AG09319 (cell line): ENCODE results near the gene STARD3.
"Not testable (repeated sequence)": the region's sequence is repeated elsewhere in the genome, so short reads cannot be mapped to it uniquely, and the experiment has no call there.

Experiments used
- DNase-seq: peaks from one replicate; pipeline ENCODE4 v3.0.0-alpha.2; 2010; ENCODE audit warnings: low read depth; ENCODE audit errors: extremely low read depth
- CTCF ChIP-seq: IDR thresholded peaks from 2 replicates; pipeline ENCODE4 v1.5.1; 2011; ENCODE audit warnings: low read depth, mild to moderate bottlenecking, inconsistent platforms, low read length, moderate library complexity

Gene STARD3

DNA sequence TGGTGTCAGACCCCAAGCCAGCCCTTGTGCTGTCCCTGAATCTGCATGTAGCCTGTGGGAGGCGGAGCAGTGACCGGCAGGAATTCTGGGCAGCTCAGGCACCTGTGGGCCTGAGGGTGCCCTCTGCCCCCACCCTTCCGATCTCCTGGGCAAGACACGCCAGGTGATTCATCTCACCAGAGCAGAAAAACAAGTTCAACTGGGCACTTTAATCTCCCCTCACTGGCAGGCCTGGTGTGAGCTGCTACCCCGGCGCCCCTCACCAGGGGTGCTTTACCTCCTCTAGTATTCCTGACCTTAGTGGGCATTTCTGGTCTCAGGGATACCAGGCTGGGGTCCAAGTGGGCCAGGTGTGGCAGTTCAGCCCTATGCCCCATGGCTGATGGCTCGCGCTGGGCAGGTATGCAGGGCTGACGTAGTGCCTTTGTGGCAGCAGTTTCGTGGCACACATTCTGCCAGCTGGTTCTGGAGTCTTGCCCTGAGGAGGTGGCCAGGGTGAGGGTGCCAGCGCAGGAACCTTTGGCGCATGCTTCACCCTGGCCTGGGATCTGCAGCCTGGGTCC is 68.9 kb downstream of the STARD3 start:
- no peak for DNase-seq
- TF ChIP-seq CTCF, result no peak

GRCh38 chr17:39706383-39706782 is 69.4 kb downstream of the STARD3 start:
- no peak for TF ChIP-seq CTCF
- no peak for DNase-seq

DNA sequence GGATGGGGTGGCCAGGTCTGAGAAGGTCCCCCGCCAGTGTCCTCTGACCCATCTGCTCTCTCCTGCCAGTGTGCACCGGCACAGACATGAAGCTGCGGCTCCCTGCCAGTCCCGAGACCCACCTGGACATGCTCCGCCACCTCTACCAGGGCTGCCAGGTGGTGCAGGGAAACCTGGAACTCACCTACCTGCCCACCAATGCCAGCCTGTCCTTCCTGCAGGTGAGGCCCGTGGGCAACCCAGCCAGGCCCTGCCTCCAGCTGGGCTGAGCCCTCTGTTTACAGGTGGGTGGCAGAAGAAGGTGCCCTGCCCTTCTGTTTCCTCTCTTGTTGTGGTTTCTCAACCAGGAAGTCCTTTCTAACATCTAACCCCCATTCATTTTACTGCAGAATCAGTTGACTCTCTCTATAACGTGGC is 70.0 kb downstream of the STARD3 start:
- DNase-seq, result no peak
- TF ChIP-seq CTCF, result no peak

GRCh38 chr17:39709319-39709997 is 72.5 kb downstream of the STARD3 start:
- no peak for TF ChIP-seq CTCF
- no peak for DNase-seq

- TF ChIP-seq CTCF, result no peak
- DNase-seq, result no peak
These were observed 73.3 kb downstream of the STARD3 start for GRCh38 chr17:39709998-39710964.

- DNase-seq, result not testable (repeated sequence)
These were observed 74.1 kb downstream of the STARD3 start for GRCh38 chr17:39711071-39711470.

GRCh38 chr17:39711851-39712250 is 74.9 kb downstream of the STARD3 start:
- no peak for TF ChIP-seq CTCF

More at GRCh38 chr17:39711851-39712250, 74.9 kb downstream of the STARD3 start:
- no peak for DNase-seq
